PC-9 (cell line): Measurements from ENCODE around the gene PHEX.

Experiments
- CTCF ChIP-seq: fragments of 200-600 bp; sonication (generic); conservative IDR thresholded peaks from 2 replicates; pipeline ENCODE4 v1.6.1; 2017; ENCODE audit warnings: mixed run types, antibody characterized with exemption, mild to moderate bottlenecking, moderate library complexity
- EZH2 ChIP-seq: fragments of 200-600 bp; sonication (generic); IDR thresholded peaks from 2 replicates; pipeline ENCODE4 v1.8.0; 2017; ENCODE audit warnings: antibody characterized with exemption, low read depth

DNA sequence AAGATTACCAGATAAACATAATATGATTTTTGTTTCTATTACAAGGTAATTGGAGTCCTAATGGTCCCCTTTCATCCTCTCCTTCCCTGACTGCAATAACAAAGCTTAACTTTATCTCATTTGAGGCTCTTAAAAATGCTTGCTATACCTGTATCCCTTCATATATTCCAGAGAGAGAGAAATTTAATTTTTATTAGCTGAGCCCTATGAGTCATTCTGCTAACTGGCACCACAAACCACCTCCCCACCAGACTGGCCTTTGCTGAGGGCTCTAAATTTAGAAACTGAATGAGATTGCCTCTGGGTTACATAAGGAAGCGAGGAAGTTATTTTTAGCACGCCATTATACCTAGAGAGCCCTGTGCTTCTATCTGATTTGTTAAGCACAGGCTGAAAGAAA is 268.0 kb downstream of the PHEX start:
- TF ChIP-seq CTCF (no peak), EZH2 (no peak)
